ENCODE measurements around the gene CCDC106.

DNA sequence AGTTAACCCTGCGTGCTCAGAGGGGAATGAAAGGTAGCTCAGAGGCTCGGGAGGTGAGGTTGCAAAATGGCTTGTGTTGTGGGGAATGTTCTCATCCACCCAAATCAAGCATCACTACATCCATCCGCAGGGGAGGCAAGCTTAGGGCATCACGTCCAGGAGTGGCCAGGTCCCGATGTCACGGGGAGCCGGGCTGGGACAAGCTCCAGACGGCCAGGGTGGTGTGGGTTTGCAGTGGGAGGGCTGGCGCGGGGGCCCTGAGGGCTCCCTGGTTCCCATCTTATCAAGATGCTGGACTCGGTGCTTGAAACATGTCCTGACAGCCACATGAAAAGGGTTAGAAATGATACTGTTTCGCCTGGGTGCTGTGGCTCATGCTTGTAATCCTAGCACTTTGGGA is 52.8 kb downstream of the CCDC106 start:
- TF ChIP-seq, protein P1, sequence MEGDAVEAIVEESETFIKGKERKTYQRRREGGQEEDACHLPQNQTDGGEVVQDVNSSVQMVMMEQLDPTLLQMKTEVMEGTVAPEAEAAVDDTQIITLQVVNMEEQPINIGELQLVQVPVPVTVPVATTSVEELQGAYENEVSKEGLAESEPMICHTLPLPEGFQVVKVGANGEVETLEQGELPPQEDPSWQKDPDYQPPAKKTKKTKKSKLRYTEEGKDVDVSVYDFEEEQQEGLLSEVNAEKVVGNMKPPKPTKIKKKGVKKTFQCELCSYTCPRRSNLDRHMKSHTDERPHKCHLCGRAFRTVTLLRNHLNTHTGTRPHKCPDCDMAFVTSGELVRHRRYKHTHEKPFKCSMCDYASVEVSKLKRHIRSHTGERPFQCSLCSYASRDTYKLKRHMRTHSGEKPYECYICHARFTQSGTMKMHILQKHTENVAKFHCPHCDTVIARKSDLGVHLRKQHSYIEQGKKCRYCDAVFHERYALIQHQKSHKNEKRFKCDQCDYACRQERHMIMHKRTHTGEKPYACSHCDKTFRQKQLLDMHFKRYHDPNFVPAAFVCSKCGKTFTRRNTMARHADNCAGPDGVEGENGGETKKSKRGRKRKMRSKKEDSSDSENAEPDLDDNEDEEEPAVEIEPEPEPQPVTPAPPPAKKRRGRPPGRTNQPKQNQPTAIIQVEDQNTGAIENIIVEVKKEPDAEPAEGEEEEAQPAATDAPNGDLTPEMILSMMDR (IDR thresholded peaks at IDR 0.05), result no peak
- TF ChIP-seq POLR2A (IDR thresholded peaks at IDR 0.05), result no peak

Data from Peyer's patch (tissue), 4 donors.